Choroid plexus epithelial cell (primary cell): Measurements from ENCODE around the gene CX3CL1.

Source experiments
- DNase-seq: peaks from one replicate; pipeline ENCODE4 v3.0.0-alpha.2; 2010; ENCODE audit warnings: low read depth
- H3K4me3 ChIP-seq: 2 replicates; pipeline ENCODE4 v1.5.1; 2011; ENCODE audit warnings: low read depth, mild to moderate bottlenecking, control low read depth, low read length, moderate library complexity
- TF ChIP-seq, protein P1 (sequence below): conservative IDR thresholded peaks from 2 replicates; pipeline ENCODE4 v1.5.1; 2011; ENCODE audit warnings: low read depth, mild to moderate bottlenecking, control low read depth, inconsistent platforms, low read length, moderate library complexity

CX3CL1 gene

DNA sequence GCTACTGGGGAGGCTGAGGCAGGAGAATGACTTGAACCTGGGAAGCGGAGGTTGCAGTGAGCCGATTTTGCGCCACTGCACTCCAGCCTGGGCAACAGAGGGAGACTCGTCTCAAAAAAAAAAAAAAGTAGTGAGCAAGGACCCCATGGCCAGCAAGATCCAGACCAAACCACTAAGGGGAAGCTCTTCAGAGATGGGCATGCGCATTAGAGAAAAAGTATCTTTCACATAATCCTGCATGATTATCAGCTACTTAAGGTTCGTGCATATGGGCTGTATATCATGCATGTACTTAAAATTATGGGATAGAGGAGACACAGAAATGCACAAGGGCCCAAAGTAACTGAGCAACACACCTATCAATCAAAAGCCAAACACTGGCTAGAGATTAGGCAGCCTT lies 24.4 kb upstream of the CX3CL1 start:
- TF ChIP-seq, protein P1, sequence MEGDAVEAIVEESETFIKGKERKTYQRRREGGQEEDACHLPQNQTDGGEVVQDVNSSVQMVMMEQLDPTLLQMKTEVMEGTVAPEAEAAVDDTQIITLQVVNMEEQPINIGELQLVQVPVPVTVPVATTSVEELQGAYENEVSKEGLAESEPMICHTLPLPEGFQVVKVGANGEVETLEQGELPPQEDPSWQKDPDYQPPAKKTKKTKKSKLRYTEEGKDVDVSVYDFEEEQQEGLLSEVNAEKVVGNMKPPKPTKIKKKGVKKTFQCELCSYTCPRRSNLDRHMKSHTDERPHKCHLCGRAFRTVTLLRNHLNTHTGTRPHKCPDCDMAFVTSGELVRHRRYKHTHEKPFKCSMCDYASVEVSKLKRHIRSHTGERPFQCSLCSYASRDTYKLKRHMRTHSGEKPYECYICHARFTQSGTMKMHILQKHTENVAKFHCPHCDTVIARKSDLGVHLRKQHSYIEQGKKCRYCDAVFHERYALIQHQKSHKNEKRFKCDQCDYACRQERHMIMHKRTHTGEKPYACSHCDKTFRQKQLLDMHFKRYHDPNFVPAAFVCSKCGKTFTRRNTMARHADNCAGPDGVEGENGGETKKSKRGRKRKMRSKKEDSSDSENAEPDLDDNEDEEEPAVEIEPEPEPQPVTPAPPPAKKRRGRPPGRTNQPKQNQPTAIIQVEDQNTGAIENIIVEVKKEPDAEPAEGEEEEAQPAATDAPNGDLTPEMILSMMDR: no peak
- no peak overlapping the region for H3K4me3 ChIP-seq
- DNase-seq: no peak

DNA sequence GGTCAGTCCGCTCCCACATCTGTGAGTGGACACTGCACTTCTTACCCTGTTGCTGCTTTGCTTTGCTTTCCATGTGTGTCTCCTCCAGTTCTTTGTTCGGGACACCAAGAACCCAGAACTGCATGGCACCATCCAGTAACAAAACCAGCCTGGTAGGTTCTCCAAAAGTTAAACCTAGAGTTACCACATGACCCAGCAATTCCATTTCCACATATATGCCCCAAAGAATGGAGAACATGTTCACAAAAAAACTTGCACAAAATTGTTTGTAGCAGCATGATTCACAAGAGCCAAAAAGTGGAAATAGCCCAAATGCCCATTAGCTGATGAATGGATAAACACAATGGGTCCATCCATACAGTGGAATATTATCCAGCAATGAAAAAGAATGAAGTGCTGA lies 24.0 kb upstream of the CX3CL1 start:
- H3K4me3 ChIP-seq: no peak overlapping the region
- DNase-seq: no peak
- TF ChIP-seq, protein P1: no peak

DNA sequence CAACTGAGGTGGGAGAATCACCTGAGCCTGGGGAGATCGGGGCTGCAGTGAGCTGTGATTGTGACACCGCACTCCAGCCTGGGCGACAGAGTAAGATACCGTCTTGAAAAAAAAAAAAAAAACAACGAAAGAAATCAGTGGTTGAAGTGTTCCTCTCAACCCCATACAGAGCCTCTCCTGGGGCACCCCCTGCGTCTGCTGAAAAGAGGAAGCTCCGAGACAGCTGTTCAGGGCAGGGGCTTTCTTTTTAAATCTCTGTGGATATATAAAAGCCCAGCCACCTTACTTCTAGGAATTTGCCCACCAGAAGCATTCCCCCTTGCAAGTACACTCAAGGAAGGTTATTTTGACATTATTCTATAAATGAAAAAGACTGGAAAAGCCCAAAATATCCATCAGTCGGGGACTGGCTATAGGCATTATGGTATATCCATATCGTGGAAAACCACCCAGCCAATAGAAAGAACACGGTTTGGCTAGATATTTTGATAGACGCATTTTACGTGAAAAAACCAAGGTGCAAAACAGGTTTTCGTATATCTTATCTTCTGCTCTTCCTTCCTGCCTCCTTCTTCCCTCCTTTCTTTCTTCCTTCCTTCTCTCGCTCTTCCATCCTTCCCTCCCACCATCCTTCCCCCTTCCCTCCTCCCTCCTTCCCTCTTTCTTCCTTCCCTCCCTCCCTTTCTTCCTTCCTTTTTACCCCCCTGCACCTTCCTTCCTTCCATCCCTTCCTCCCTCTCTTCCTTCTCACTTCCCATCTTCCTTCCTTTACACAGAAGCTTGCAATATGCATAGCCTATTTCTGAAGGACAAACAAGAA lies 22.9 kb upstream of the CX3CL1 start:
- TF ChIP-seq, protein P1: no peak
- DNase-seq: no peak
- no peak overlapping the region for H3K4me3 ChIP-seq

DNA sequence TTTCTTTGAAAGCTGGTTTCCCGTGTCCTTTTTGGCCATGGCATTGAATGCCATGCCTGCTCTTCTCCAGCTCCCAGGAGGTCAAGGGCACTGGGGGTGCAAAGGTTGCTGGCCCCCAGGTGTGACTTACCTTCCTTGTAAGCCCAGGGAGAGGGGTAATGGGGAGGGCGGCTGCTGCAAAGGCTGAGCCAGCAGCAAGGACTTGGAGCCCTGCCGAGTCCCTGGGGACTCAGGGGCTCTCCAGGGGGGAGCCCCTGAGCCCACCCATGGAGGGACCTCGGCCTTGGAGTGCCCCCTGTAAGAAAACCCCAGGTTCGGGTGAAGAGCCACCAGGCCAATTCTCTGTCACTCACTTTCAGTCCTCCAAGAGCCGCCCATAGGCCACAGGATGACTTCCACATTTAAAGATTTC lies 19.6 kb upstream of the CX3CL1 start:
- no peak for DNase-seq
- TF ChIP-seq, protein P1: no peak
- H3K4me3 ChIP-seq: no peak overlapping the region

DNA sequence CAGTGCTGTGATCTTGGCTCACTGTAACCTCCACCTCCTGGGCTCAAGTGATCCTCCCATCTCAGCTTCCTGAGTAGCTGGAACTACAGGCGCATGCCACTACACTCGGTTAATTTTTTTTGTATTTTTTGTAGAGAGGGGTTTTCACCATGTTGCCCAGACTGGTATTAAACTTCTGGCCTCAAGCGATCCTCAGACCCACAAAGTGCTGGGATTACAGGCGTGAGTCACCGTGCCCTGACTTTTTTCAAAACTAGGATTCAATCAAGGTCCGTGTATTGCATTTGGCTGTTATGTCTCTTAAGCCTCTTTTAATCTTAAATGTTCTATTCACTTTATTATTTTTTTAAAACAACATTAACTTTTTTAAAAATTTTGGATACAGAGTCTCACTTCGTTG lies 18.0 kb upstream of the CX3CL1 start:
- DNase-seq: no peak
- TF ChIP-seq, protein P1: no peak
- no peak overlapping the region for H3K4me3 ChIP-seq

DNA sequence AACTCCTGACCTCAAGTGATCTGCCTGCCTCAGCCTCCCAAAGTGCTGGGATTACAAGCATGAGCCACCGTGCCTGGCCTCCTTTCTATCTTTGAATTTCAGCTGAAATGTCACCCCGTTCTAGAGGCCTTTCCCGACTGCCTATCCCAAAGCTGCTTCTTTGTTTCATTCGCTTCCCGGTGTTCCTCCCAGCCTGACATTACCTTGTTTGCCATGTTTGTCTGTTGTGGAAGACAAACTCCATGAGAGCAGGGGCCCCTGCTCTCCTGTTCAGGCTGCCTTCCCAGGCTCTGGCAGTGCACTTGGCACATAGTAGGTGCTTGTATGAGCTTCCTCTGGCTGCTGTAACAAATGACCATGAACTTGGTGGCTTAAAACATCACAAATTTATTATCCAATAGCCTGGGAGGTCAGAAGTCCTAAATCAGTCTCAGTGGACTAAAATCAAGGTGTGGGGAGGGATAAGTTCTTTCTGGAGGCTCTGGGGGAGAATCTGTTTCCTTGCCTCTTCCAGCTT lies 16.3 kb upstream of the CX3CL1 start:
- no peak overlapping the region for H3K4me3 ChIP-seq
- TF ChIP-seq, protein P1: no peak
- DNase-seq: no peak

DNA sequence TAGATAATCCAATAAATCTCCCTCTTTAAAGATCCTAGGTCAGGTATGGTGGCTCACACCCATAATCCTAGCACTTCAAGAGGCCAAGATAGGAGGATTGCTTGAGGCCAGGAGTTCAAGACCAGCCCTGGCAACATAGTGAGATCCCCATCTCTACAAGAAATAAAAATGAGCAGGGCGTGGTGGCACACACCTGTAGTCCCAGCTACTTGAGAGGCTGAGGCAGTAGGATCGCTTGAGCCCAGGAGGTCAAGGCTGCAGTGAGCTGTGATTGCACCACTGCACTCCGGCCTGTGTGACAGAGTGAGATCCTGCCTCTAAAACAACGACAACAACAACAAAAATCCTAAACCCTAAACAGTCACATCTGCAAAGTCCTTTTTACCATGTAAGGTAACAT lies 15.7 kb upstream of the CX3CL1 start:
- TF ChIP-seq, protein P1: no peak
- DNase-seq: no peak
- no peak overlapping the region for H3K4me3 ChIP-seq
